Fibroblast of lung (primary cell): ENCODE results near the gene PHETA1. TPM values are rescaled to one million over a fixed set of nuclear protein-coding genes. Genes with fewer than 3 reads are reported as not detected.

Experiments used
- DNase-seq, 2 donors: peaks; one replicate each; pipeline versions ENCODE4 v3.0.0 to v3.0.0-alpha.2; 2010; ENCODE audit warnings: low read depth in 2 of 2
- H2AFZ ChIP-seq: 2 replicates; pipeline ENCODE4 v1.5.1; 2012; ENCODE audit warnings: low read length, control low read depth, inconsistent platforms
- H3K27ac ChIP-seq: 2 replicates; pipeline ENCODE4 v1.5.1; 2011; ENCODE audit warnings: low read length, control low read depth; ENCODE audit not compliant: insufficient read depth
- H3K27me3 ChIP-seq: 2 replicates; pipeline ENCODE4 v1.5.1; 2011; ENCODE audit warnings: mild to moderate bottlenecking, low read length; ENCODE audit not compliant: control insufficient read depth, insufficient read depth
- H3K36me3 ChIP-seq: 2 replicates; pipeline ENCODE4 v1.5.1; 2011; ENCODE audit warnings: low read length; ENCODE audit not compliant: control insufficient read depth, insufficient read depth
- H3K4me1 ChIP-seq: 2 replicates; pipeline ENCODE4 v1.5.1; 2011; ENCODE audit warnings: low read length; ENCODE audit not compliant: control insufficient read depth, insufficient read depth; ENCODE audit errors: extremely low read depth
- H3K4me2 ChIP-seq: 2 replicates; pipeline ENCODE4 v1.5.1; 2011; ENCODE audit warnings: low read length, control low read depth; ENCODE audit not compliant: insufficient read depth; ENCODE audit errors: extremely low read depth
- H3K4me3 ChIP-seq, 4 experiments: fragments of 200-600 bp in 1 of 4; sonication (generic) in 1 of 4; replicated peaks in 1 of 4; 2 replicates each; pipeline ENCODE4 v1.5.1; 2011 to 2016; ENCODE audit warnings: low read length in 4 of 4, low read depth in 3 of 4, mild to moderate bottlenecking in 3 of 4, control low read depth in 2 of 4, inconsistent platforms in 1 of 4, mixed read lengths in 1 of 4; ENCODE audit not compliant: insufficient read depth in 1 of 4; ENCODE audit errors: control extremely low read depth in 1 of 4
- H3K79me2 ChIP-seq: 2 replicates; pipeline ENCODE4 v1.5.1; 2012; ENCODE audit warnings: mild to moderate bottlenecking, low read length, inconsistent platforms; ENCODE audit not compliant: control insufficient read depth, insufficient read depth
- H3K9ac ChIP-seq: 2 replicates; pipeline ENCODE4 v1.5.1; 2011; ENCODE audit warnings: mild to moderate bottlenecking, low read length, control low read depth; ENCODE audit not compliant: insufficient read depth
- H3K9me3 ChIP-seq: 2 replicates; pipeline ENCODE4 v1.5.1; 2012; ENCODE audit warnings: low read depth, low read length; ENCODE audit not compliant: control insufficient read depth, insufficient read depth
- H4K20me1 ChIP-seq: 2 replicates; pipeline ENCODE4 v1.5.1; 2011; ENCODE audit warnings: low read length; ENCODE audit not compliant: control insufficient read depth, insufficient read depth; ENCODE audit errors: extremely low read depth
- CTCF ChIP-seq, 2 donors: IDR thresholded peaks in 1 of 2; conservative IDR thresholded peaks in 1 of 2; 1 replicate in 1 of 2; 2 replicates in 1 of 2; pipeline ENCODE4 v1.5.1; 2011 to 2012; ENCODE audit warnings: low read length in 2 of 2, control low read depth in 1 of 2, inconsistent platforms in 1 of 2, low read depth in 1 of 2, mild to moderate bottlenecking in 1 of 2
- EZH2 ChIP-seq: IDR thresholded peaks from 2 replicates; pipeline ENCODE4 v1.5.1; 2012; ENCODE audit warnings: low read length, control low read depth, mild to moderate bottlenecking; ENCODE audit errors: missing control alignments
- polyA plus RNA-seq, 2 donors: library from polyadenylated mRNA; depleted of rRNA in 1 of 2; stranded (reverse) in 1 of 2; unstranded in 1 of 2; fragments of >200 nt; gene quantifications; 2 replicates each; pipeline ENCODE4 v1.2.1, GENCODE V29; 2011 to 2012; ENCODE audit warnings: missing spikeins in 1 of 2
- total RNA-seq: library from RNA; depleted of rRNA; stranded (reverse); fragments of >200 nt; gene quantifications from 2 replicates; pipeline ENCODE4 v1.2.1, GENCODE V29; 2014

The PHETA1 gene
- total and polyA plus RNA-seq, 2 donors (not counting 1 experiment from before 2014, with no cell fraction given): 2.6 to 3.8 TPM

- Histone ChIP-seq H3K79me2 (no peaks in the 10 kb centered on the region), H2AFZ (no peak overlapping the region), H3K4me2 (no peak overlapping the region), H3K9me3 (no peaks in the 10 kb centered on the region), H4K20me1 (no peaks in the 10 kb centered on the region), H3K27ac (no peak overlapping the region), H3K27me3 (no peaks in the 10 kb centered on the region), H3K36me3 (no peaks in the 10 kb centered on the region), H3K4me1 (peaks cover 3% of the 10 kb centered on the region), H3K9ac (no peak overlapping the region), H3K4me3 (no peak overlapping the region)
- no peak for DNase-seq
- TF ChIP-seq CTCF (conservative IDR thresholded peaks at IDR 0.05 in 1 of 2, IDR thresholded peaks at IDR 0.05 in 1 of 2; ENCODE audit: low read depth in 1 of 2, low read length in 2 of 2): no peak
- no peak for TF ChIP-seq EZH2
These were observed 26.7 kb upstream of the PHETA1 start for GRCh38 chr12:111395336-111396187.

- H3K4me1 ChIP-seq: peaks cover 3% of the 10 kb centered on the region
- H3K4me2 ChIP-seq: no peak overlapping the region
- no peak for TF ChIP-seq EZH2
- H3K36me3 ChIP-seq: no peaks in the 10 kb centered on the region
- H3K79me2 ChIP-seq: no peaks in the 10 kb centered on the region
- no peak overlapping the region for H3K4me3 ChIP-seq
- H3K27me3 ChIP-seq: no peaks in the 10 kb centered on the region
- H4K20me1 ChIP-seq: no peaks in the 10 kb centered on the region
- no peak overlapping the region for H2AFZ ChIP-seq
- H3K27ac ChIP-seq: no peak overlapping the region
- H3K9me3 ChIP-seq: no peaks in the 10 kb centered on the region
- H3K9ac ChIP-seq: no peak overlapping the region
- DNase-seq: no peak
These were observed 25.6 kb upstream of the PHETA1 start for GRCh38 chr12:111394480-111394879.

- no peaks in the 10 kb centered on the region for H3K9me3 ChIP-seq
- H3K27ac ChIP-seq: no peak overlapping the region
- H3K36me3 ChIP-seq: no peaks in the 10 kb centered on the region
- H3K4me3 ChIP-seq: no peak overlapping the region
- H3K4me2 ChIP-seq: no peak overlapping the region
- TF ChIP-seq CTCF (conservative IDR thresholded peaks at IDR 0.05 in 1 of 2, IDR thresholded peaks at IDR 0.05 in 1 of 2; ENCODE audit: low read depth in 1 of 2, low read length in 2 of 2) (no peak), EZH2 (no peak)
- H3K9ac ChIP-seq: no peak overlapping the region
- H3K27me3 ChIP-seq: no peaks in the 10 kb centered on the region
- H3K79me2 ChIP-seq: no peaks in the 10 kb centered on the region
- no peak for DNase-seq
- no peak overlapping the region for H2AFZ ChIP-seq
- H4K20me1 ChIP-seq: no peaks in the 10 kb centered on the region
- H3K4me1 ChIP-seq: peaks cover 3% of the 10 kb centered on the region
These were observed 24.9 kb upstream of the PHETA1 start for GRCh38 chr12:111393700-111394300.
